Gastrocnemius medialis (tissue), 4 donors: Measurements from ENCODE around the gene FCRLB. TPM values are rescaled to one million over a fixed set of nuclear protein-coding genes. Genes with fewer than 3 reads are reported as not detected.

Experiments used
- ATAC-seq, 2 donors: fragments of 150-250 bp; one replicate each; pipeline ENCODE4 v1.9.1; 2016
- DNase-seq, 2 donors: peaks; one replicate each; pipeline ENCODE4 v3.0.0-alpha.2; 2019
- H3K27ac ChIP-seq, 4 donors: fragments of 200-600 bp; sonication (generic); 1 replicate in 1 of 4; 2 replicates in 3 of 4; pipeline ENCODE4 v1.5.1; 2016 to 2018; ENCODE audit warnings: mild to moderate bottlenecking in 2 of 4, moderate library complexity in 1 of 4
- H3K27me3 ChIP-seq, 3 donors: fragments of 200-600 bp; sonication (generic) in 2 of 3; 1 replicate in 1 of 3; 2 replicates in 2 of 3; pipeline versions ENCODE4 v1.5.1 to v1.6.0; 2016 to 2019; ENCODE audit warnings: mild to moderate bottlenecking in 1 of 3, moderate library complexity in 1 of 3
- H3K36me3 ChIP-seq, 2 donors: fragments of 200-600 bp; sonication (generic) in 1 of 2; one replicate each; pipeline ENCODE4 v1.5.1; 2017 to 2018
- H3K4me1 ChIP-seq, 2 donors: fragments of 200-600 bp; sonication (generic) in 1 of 2; one replicate each; pipeline ENCODE4 v1.5.1; 2016 to 2017; ENCODE audit warnings: mild to moderate bottlenecking in 2 of 2
- H3K4me3 ChIP-seq, 4 donors: fragments of 200-600 bp; sonication (generic) in 3 of 4; 1 replicate in 1 of 4; 2 replicates in 3 of 4; pipeline ENCODE4 v1.5.1; 2016 to 2019; ENCODE audit warnings: mild to moderate bottlenecking in 2 of 4
- H3K9me3 ChIP-seq, 3 donors: fragments of 200-600 bp; sonication (generic) in 2 of 3; 1 replicate in 1 of 3; 2 replicates in 2 of 3; pipeline ENCODE4 v1.5.1; 2016 to 2019
- POLR2A ChIP-seq, 2 donors: fragments of 450-650 bp; IDR thresholded peaks; one replicate each; pipeline ENCODE4 v1.6.1; 2017; ENCODE audit warnings: antibody characterized with exemption in 2 of 2, mild to moderate bottlenecking in 2 of 2, moderate library complexity in 2 of 2
- in situ Hi-C, 4 donors: fragments of 200-750 bp; cut with MboI; loops; one replicate each; pipeline versions ENCODE4 v1.15.0 to v1.8.0; 2017; ENCODE audit warnings: low sequenced_read_pairs in 4 of 4
- intact Hi-C: fragments of 100-400 bp; cut with DNase I; formaldehyde crosslinking; loops from one replicate; pipeline ENCODE4 v1.15.1; 2023; ENCODE audit warnings: low total_unique reads
- total RNA-seq, 4 donors: library from RNA; depleted of rRNA; stranded (reverse); fragments of >200 nt; gene quantifications; one replicate each; pipeline versions ENCODE4 v1.1.0 to v1.2.3, GENCODE V29; 2016
- TF ChIP-seq, protein P1 (sequence below), 5 experiments: fragments of 450-650 bp in 3 of 5; fragments of 200-600 bp in 2 of 5; sonication (generic) in 2 of 5; IDR thresholded peaks in 4 of 5; conservative IDR thresholded peaks in 1 of 5; 1 replicate in 4 of 5; 2 replicates in 1 of 5; pipeline ENCODE4 v1.5.1; 2016 to 2019; ENCODE audit warnings: antibody characterized with exemption in 5 of 5, mild to moderate bottlenecking in 3 of 5, moderate library complexity in 3 of 5

FCRLB gene
- total RNA-seq, 4 donors from 2014 or later, result not detected

DNA sequence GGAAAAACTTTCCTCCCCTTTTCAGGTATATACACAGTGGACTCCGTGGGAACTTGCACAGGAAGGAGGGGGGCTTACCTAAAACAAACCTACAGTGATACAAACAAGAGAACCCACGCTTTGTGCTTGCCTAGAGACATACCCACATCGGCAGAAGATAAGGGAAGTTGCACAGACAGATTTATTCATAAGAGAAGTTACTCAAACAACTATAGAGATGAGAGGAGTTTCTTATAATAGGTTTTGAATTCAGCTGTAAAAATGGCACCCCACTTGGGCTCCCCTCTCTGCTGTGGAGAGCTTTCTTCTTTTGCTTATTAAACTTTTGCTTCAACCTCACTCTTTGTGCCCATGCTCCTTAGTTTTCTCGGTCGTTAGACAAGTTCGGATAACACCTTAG is 26.5 kb downstream of the FCRLB start:
- no peak overlapping the region for H3K27ac ChIP-seq
- intact Hi-C loops (no loop called here), in situ Hi-C loops (loop anchor here in 3 of 4 donors (10.0 to 25.0 kb wide), 3 partner anchors 136 to 536 kb away; partner anchors contain the start of genes APOA2 (in 2 of the 3), FCER1G (in 2 of the 3) and NDUFS2 (in 2 of the 3))
- H3K4me3 ChIP-seq, result no peak overlapping the region
- H3K9me3 ChIP-seq, result no peaks in the 10 kb centered on the region
- DNase-seq (no peak), ATAC-seq (no peak)
- TF ChIP-seq, protein P1, sequence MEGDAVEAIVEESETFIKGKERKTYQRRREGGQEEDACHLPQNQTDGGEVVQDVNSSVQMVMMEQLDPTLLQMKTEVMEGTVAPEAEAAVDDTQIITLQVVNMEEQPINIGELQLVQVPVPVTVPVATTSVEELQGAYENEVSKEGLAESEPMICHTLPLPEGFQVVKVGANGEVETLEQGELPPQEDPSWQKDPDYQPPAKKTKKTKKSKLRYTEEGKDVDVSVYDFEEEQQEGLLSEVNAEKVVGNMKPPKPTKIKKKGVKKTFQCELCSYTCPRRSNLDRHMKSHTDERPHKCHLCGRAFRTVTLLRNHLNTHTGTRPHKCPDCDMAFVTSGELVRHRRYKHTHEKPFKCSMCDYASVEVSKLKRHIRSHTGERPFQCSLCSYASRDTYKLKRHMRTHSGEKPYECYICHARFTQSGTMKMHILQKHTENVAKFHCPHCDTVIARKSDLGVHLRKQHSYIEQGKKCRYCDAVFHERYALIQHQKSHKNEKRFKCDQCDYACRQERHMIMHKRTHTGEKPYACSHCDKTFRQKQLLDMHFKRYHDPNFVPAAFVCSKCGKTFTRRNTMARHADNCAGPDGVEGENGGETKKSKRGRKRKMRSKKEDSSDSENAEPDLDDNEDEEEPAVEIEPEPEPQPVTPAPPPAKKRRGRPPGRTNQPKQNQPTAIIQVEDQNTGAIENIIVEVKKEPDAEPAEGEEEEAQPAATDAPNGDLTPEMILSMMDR (IDR thresholded peaks at IDR 0.05 in 4 of 5, conservative IDR thresholded peaks at IDR 0.05 in 1 of 5), result no peak
- TF ChIP-seq POLR2A (IDR thresholded peaks at IDR 0.05), result no peak
- peaks cover 0 to 11% of the 10 kb centered on the region in 2 donors for H3K36me3 ChIP-seq
- peaks cover 7 to 19% of the 10 kb centered on the region in 2 donors for H3K4me1 ChIP-seq
- no peaks in the 10 kb centered on the region for H3K27me3 ChIP-seq

DNA sequence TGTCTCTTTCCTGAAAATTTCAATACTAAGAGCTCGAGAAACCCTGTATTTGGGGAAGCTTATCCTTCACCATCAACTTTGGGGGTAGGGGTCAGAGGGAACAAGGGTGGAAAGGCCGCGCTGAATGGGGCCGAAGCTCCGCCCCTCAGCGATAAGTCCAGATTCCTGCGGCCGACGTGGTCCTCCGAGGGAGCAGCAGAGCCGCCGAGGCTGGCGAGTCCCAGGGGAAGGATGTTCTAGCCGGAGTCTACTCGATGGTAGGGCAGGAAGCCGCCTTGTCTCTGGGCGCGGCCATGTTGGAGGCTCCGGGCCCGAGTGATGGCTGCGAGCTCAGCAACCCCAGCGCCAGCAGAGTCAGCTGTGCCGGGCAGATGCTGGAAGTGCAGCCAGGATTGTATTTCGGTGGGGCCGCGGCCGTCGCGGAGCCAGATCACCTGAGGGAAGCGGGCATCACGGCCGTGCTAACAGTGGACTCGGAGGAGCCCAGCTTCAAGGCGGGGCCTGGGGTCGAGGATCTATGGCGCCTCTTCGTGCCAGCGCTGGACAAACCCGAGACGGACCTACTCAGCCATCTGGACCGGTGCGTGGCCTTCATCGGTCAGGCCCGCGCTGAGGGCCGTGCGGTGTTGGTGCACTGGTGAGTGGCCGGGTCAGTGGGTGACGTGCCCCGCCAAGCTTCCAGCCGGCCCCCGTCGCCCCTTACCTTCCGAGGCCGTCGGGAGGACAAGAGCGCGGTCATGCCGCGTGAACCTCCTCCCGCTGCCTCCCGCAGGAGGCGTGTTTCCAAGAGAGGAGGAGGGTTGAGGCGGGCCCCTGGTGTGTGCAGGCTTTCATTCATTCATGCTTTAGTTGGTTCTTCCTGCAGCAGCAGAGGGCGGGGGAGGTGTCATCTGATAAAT is 28.4 kb downstream of the FCRLB start, which contains the start of gene DUSP12:
TSS of gene DUSP12 (plus strand) at position 278 of the 899 bp plus-strand sequence. CDS start at position 294, 16 bp downstream.
- TF ChIP-seq, protein P1 (IDR thresholded peaks at IDR 0.05 in 4 of 5, conservative IDR thresholded peaks at IDR 0.05 in 1 of 5), result no peak
- peak in 1 of 2 donors; percentile 16 for TF ChIP-seq POLR2A (IDR thresholded peaks at IDR 0.05)
- no peaks in the 10 kb centered on the region for H3K9me3 ChIP-seq
- H3K27ac ChIP-seq, result peak within 1 kb of the TSS; percentile 77 to 89 (median 82)
- ATAC-seq, result peak; percentile 98 to 99
- peak; percentile 87 to 89 for DNase-seq
- intact Hi-C loops (loop anchor here (1.0 kb wide), 1 partner anchor 17 kb away; the partner anchor contains the start of gene ATF6), in situ Hi-C loops (loop anchor here in 3 of 4 donors (10.0 to 25.0 kb wide), 5 partner anchors 137 to 1412 kb away; partner anchors contain the start of genes APOA2 (in 2 of the 3), FCER1G (in 2 of the 3), NDUFS2 (in 2 of the 3) and ADAMTS4 (in 1 of the 3))
- peaks cover 0 to 31% of the 10 kb centered on the region in 2 donors for H3K36me3 ChIP-seq
- H3K4me3 ChIP-seq, result peak within 1 kb of the TSS; percentile 66 to 96 (median 92)
- H3K4me1 ChIP-seq, result peaks cover 7 to 19% of the 10 kb centered on the region in 2 donors
- no peaks in the 10 kb centered on the region for H3K27me3 ChIP-seq

DNA sequence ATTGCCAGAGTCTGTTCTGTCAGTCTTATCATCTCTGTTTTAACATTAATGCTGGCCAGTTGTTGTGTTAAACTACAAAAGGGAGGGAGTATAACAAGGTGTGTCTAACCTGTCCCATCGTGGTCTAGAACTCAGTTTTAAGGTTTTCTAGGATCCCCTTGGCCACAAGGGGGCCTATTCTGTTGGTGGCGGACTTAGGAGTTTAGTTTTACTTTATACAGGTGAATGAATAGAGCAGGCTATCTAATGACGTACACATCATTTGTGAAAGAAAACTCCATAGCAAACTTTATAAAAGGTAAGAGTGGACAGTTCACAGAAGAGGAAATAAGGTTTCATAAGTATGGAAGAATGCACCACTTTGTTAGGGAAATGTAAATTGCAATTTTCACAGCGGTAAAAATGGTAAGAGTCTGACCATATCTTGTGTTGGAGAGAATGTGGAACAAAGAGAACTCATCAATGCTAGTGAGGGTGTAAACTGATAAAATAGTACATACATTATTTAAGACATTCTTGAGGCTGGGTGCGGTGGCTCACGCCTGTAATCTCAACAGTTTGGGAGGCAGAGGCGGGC is 42.3 kb downstream of the FCRLB start:
- Histone ChIP-seq H3K36me3 (peaks cover 0 to 3% of the 10 kb centered on the region in 2 donors), H3K27me3 (no peaks in the 10 kb centered on the region), H3K9me3 (no peaks in the 10 kb centered on the region), H3K4me1 (peaks cover 18 to 19% of the 10 kb centered on the region in 2 donors), H3K27ac (no peak overlapping the region), H3K4me3 (no peak overlapping the region)
- in situ Hi-C loops (loop anchor here in 2 of 4 donors (25.0 kb wide), 2 partner anchors 576 to 1426 kb away; partner anchors contain the start of genes ADAMTS4 (in 1 of the 2), B4GALT3 (in 1 of the 2), COPA (in 1 of the 2) and NCSTN (in 1 of the 2)), intact Hi-C loops (no loop called here)
- DNase-seq (no peak), ATAC-seq (no peak)
- TF ChIP-seq, protein P1 (IDR thresholded peaks at IDR 0.05 in 4 of 5, conservative IDR thresholded peaks at IDR 0.05 in 1 of 5), result peak in 2 of 5 experiments; percentile 9 to 44
- no peak for TF ChIP-seq POLR2A (IDR thresholded peaks at IDR 0.05)
